GM19328 (cell line): ENCODE measurements around the gene MAP4K3.

Source experiments
- ATAC-seq: cut with Tn5 transposase; IDR thresholded peaks from one replicate; pipeline ENCODE4 v1.9.1; 2021; ENCODE audit warnings: mild to moderate bottlenecking, moderate library complexity; ENCODE audit not compliant: unreplicated experiment

MAP4K3 gene

GRCh38 chr2:39210846-39211245 lies 226.2 kb downstream of the MAP4K3 start:
- ATAC-seq, result no peak

- no peak for ATAC-seq
These were observed 233.7 kb downstream of the MAP4K3 start for GRCh38 chr2:39203382-39203781.

GRCh38 chr2:39202639-39203369 lies 234.3 kb downstream of the MAP4K3 start:
- ATAC-seq, result no peak
